Mesendoderm (in vitro differentiated cells): Measurements from ENCODE around the gene GVQW3.

Experiments
- DNase-seq: peaks from one replicate; pipeline ENCODE4 v3.0.0; 2013
- H2AK5ac ChIP-seq: 2 replicates; pipeline ENCODE4 v1.6.1; 2013; ENCODE audit warnings: low read length, inconsistent platforms
- H2BK120ac ChIP-seq: 2 replicates; pipeline ENCODE4 v1.6.1; 2013; ENCODE audit warnings: low read depth, mild to moderate bottlenecking, low read length, moderate library complexity, mixed read lengths
- H2BK15ac ChIP-seq: replicated peaks from 2 replicates; pipeline ENCODE4 v1.6.1; 2013; ENCODE audit warnings: low read depth, mild to moderate bottlenecking, moderate library complexity
- H2BK5ac ChIP-seq: 2 replicates; pipeline ENCODE4 v1.6.1; 2013; ENCODE audit warnings: low read length, inconsistent platforms
- H3K18ac ChIP-seq: 2 replicates; pipeline ENCODE4 v1.6.1; 2013; ENCODE audit warnings: mild to moderate bottlenecking, low read length, mixed read lengths
- H3K23ac ChIP-seq: one replicate; pipeline ENCODE4 v1.6.1; 2013; ENCODE audit warnings: low read length
- H3K27ac ChIP-seq: 2 replicates; pipeline ENCODE4 v1.5.1; 2013; ENCODE audit warnings: low read depth, mild to moderate bottlenecking, inconsistent platforms, low read length, moderate library complexity
- H3K27me3 ChIP-seq: 2 replicates; pipeline ENCODE4 v1.6.1; 2013; ENCODE audit warnings: low read length, control low read depth, mild to moderate bottlenecking, inconsistent platforms; ENCODE audit not compliant: insufficient read depth, poor library complexity
- H3K36me3 ChIP-seq: 2 replicates; pipeline ENCODE4 v1.6.1; 2013; ENCODE audit warnings: low read length, inconsistent platforms; ENCODE audit not compliant: control insufficient read depth, insufficient read depth
- H3K4ac ChIP-seq: one replicate; pipeline ENCODE4 v1.6.1; 2013; ENCODE audit warnings: low read depth, mild to moderate bottlenecking, low read length, moderate library complexity
- H3K4me1 ChIP-seq: 2 replicates; pipeline ENCODE4 v1.6.1; 2013; ENCODE audit warnings: low read depth, low read length, inconsistent platforms; ENCODE audit not compliant: control insufficient read depth
- H3K4me2 ChIP-seq: 2 replicates; pipeline ENCODE4 v1.6.1; 2013; ENCODE audit warnings: low read length
- H3K4me3 ChIP-seq: 2 replicates; pipeline ENCODE4 v1.5.1; 2013; ENCODE audit warnings: mild to moderate bottlenecking, low read length
- H3K56ac ChIP-seq: one replicate; pipeline ENCODE4 v1.6.1; 2013; ENCODE audit warnings: low read length
- H3K79me1 ChIP-seq: 2 replicates; pipeline ENCODE4 v1.6.1; 2013; ENCODE audit warnings: low read length, inconsistent platforms
- H3K79me2 ChIP-seq: 2 replicates; pipeline ENCODE4 v1.6.1; 2013; ENCODE audit warnings: mild to moderate bottlenecking, low read length; ENCODE audit not compliant: control insufficient read depth, insufficient read depth
- H3K9ac ChIP-seq: 2 replicates; pipeline ENCODE4 v1.6.1; 2013; ENCODE audit warnings: low read length, inconsistent platforms
- H4K5ac ChIP-seq: one replicate; pipeline ENCODE4 v1.6.1; 2013; ENCODE audit warnings: low read length
- H4K8ac ChIP-seq: one replicate; pipeline ENCODE4 v1.6.1; 2013; ENCODE audit warnings: low read depth, mild to moderate bottlenecking, control low read depth, low read length, moderate library complexity
- WGBS: extraction: QIAGEN DNeasy Blood & Tissue Kit; methylation state at CpG from one replicate; pipeline ENCODE4 v1.1.7; 2013; ENCODE audit warnings: low lambda C conversion rate, missing lambda C conversion rate; ENCODE audit not compliant: insufficient coverage; ENCODE audit errors: extremely low coverage; 5-methylcytosine and 5-hydroxymethylcytosine counted together

GVQW3 gene

GRCh38 chr11:76361776-76362175, 19.3 kb upstream of the GVQW3 start:
- no peaks in the 10 kb centered on the region for H3K27me3 ChIP-seq
- no peak overlapping the region for H4K5ac ChIP-seq
- H3K79me1 ChIP-seq = no peaks in the 10 kb centered on the region
- no peak for DNase-seq
- H3K36me3 ChIP-seq = no peaks in the 10 kb centered on the region
- H3K56ac ChIP-seq = no peak overlapping the region
- H2BK120ac ChIP-seq = no peak overlapping the region
- no peak overlapping the region for H2BK15ac ChIP-seq
- 100% methylated on average over 1 of the region's 2 CpGs for WGBS
- no peaks in the 10 kb centered on the region for H3K4me1 ChIP-seq
- H3K9ac ChIP-seq = no peak overlapping the region
- no peak overlapping the region for H3K23ac ChIP-seq
- H2BK5ac ChIP-seq = no peak overlapping the region
- no peak overlapping the region for H2AK5ac ChIP-seq
- no peak overlapping the region for H3K4me2 ChIP-seq
- no peak overlapping the region for H3K18ac ChIP-seq
- no peak overlapping the region for H3K27ac ChIP-seq
- no peak overlapping the region for H3K4ac ChIP-seq
- peaks cover 2% of the 10 kb centered on the region for H3K79me2 ChIP-seq
- no peak overlapping the region for H4K8ac ChIP-seq
- no peak overlapping the region for H3K4me3 ChIP-seq

GRCh38 chr11:76362716-76363115, 18.4 kb upstream of the GVQW3 start:
- no peaks in the 10 kb centered on the region for H3K36me3 ChIP-seq
- no peak for DNase-seq
- H3K9ac ChIP-seq = no peak overlapping the region
- no peak overlapping the region for H2BK120ac ChIP-seq
- no peaks in the 10 kb centered on the region for H3K27me3 ChIP-seq
- no peak overlapping the region for H2AK5ac ChIP-seq
- H3K79me2 ChIP-seq = peaks cover 2% of the 10 kb centered on the region
- H3K4me2 ChIP-seq = no peak overlapping the region
- no peaks in the 10 kb centered on the region for H3K4me1 ChIP-seq
- no peak overlapping the region for H4K8ac ChIP-seq
- no peak overlapping the region for H3K27ac ChIP-seq
- no peak overlapping the region for H3K56ac ChIP-seq
- H2BK5ac ChIP-seq = no peak overlapping the region
- H3K79me1 ChIP-seq = no peaks in the 10 kb centered on the region
- no peak overlapping the region for H3K4me3 ChIP-seq
- H3K18ac ChIP-seq = no peak overlapping the region
- H3K23ac ChIP-seq = no peak overlapping the region
- no peak overlapping the region for H4K5ac ChIP-seq
- no peak overlapping the region for H2BK15ac ChIP-seq
- H3K4ac ChIP-seq = no peak overlapping the region
- WGBS = no CpG with 5 or more reads among the region's 7 CpGs

GRCh38 chr11:76365038-76365679, 16.0 kb upstream of the GVQW3 start:
- Histone ChIP-seq H4K5ac (no peak overlapping the region), H2BK5ac (no peak overlapping the region), H3K4ac (no peak overlapping the region), H3K56ac (no peak overlapping the region), H3K23ac (no peak overlapping the region), H4K8ac (no peak overlapping the region), H2AK5ac (no peak overlapping the region), H3K79me2 (peaks cover 9% of the 10 kb centered on the region), H3K4me3 (no peak overlapping the region), H3K79me1 (peaks cover 4% of the 10 kb centered on the region), H3K4me1 (no peaks in the 10 kb centered on the region), H3K27ac (no peak overlapping the region), H2BK15ac (no peak overlapping the region), H2BK120ac (no peak overlapping the region), H3K9ac (no peak overlapping the region), H3K36me3 (no peaks in the 10 kb centered on the region), H3K4me2 (no peak overlapping the region), H3K18ac (no peak overlapping the region), H3K27me3 (no peaks in the 10 kb centered on the region)
- WGBS = no CpG with 5 or more reads among the region's 16 CpGs
- DNase-seq = no peak

GRCh38 chr11:76368490-76368889, 12.6 kb upstream of the GVQW3 start:
- H3K4me3 ChIP-seq = no peak overlapping the region
- no peak overlapping the region for H2BK5ac ChIP-seq
- no peaks in the 10 kb centered on the region for H3K36me3 ChIP-seq
- H3K18ac ChIP-seq = no peak overlapping the region
- H2BK120ac ChIP-seq = no peak overlapping the region
- no peak overlapping the region for H2BK15ac ChIP-seq
- H3K56ac ChIP-seq = no peak overlapping the region
- H4K8ac ChIP-seq = no peak overlapping the region
- no peak overlapping the region for H3K23ac ChIP-seq
- H3K79me2 ChIP-seq = peaks cover 16% of the 10 kb centered on the region
- WGBS = no CpG with 5 or more reads among the region's 1 CpG
- H3K9ac ChIP-seq = no peak overlapping the region
- H4K5ac ChIP-seq = no peak overlapping the region
- H3K4ac ChIP-seq = no peak overlapping the region
- no peak overlapping the region for H2AK5ac ChIP-seq
- no peak overlapping the region for H3K4me2 ChIP-seq
- no peaks in the 10 kb centered on the region for H3K27me3 ChIP-seq
- H3K4me1 ChIP-seq = no peaks in the 10 kb centered on the region
- DNase-seq = no peak
- peaks cover 8% of the 10 kb centered on the region for H3K79me1 ChIP-seq
- H3K27ac ChIP-seq = no peak overlapping the region

GRCh38 chr11:76369406-76369805, 11.7 kb upstream of the GVQW3 start:
- Histone ChIP-seq H3K4me2 (no peak overlapping the region), H3K27ac (no peak overlapping the region), H3K56ac (no peak overlapping the region), H3K79me2 (peaks cover 16% of the 10 kb centered on the region), H2AK5ac (no peak overlapping the region), H3K27me3 (no peaks in the 10 kb centered on the region), H4K5ac (no peak overlapping the region), H2BK5ac (no peak overlapping the region), H3K4ac (no peak overlapping the region), H3K9ac (no peak overlapping the region), H2BK120ac (no peak overlapping the region), H3K4me1 (no peaks in the 10 kb centered on the region), H3K36me3 (no peaks in the 10 kb centered on the region), H4K8ac (no peak overlapping the region), H3K18ac (no peak overlapping the region), H3K23ac (no peak overlapping the region), H3K4me3 (no peak overlapping the region), H3K79me1 (peaks cover 8% of the 10 kb centered on the region), H2BK15ac (no peak overlapping the region)
- DNase-seq = no peak
- WGBS = no CpG with 5 or more reads among the region's 6 CpGs

- H2BK5ac ChIP-seq = no peak overlapping the region
- no peak overlapping the region for H2AK5ac ChIP-seq
- DNase-seq = no peak
- peaks cover 19% of the 10 kb centered on the region for H3K79me2 ChIP-seq
- no peak overlapping the region for H3K18ac ChIP-seq
- H3K56ac ChIP-seq = no peak overlapping the region
- no peak overlapping the region for H2BK15ac ChIP-seq
- H3K27me3 ChIP-seq = no peaks in the 10 kb centered on the region
- WGBS = no CpG with 5 or more reads among the region's 3 CpGs
- no peak overlapping the region for H4K5ac ChIP-seq
- no peak overlapping the region for H3K27ac ChIP-seq
- no peak overlapping the region for H3K4ac ChIP-seq
- no peaks in the 10 kb centered on the region for H3K36me3 ChIP-seq
- no peak overlapping the region for H3K4me3 ChIP-seq
- no peaks in the 10 kb centered on the region for H3K4me1 ChIP-seq
- no peak overlapping the region for H3K4me2 ChIP-seq
- no peak overlapping the region for H2BK120ac ChIP-seq
- H3K9ac ChIP-seq = no peak overlapping the region
- no peak overlapping the region for H3K23ac ChIP-seq
- H3K79me1 ChIP-seq = peaks cover 9% of the 10 kb centered on the region
- H4K8ac ChIP-seq = no peak overlapping the region
Observed at GRCh38 chr11:76371170-76371569, 10.0 kb upstream of the GVQW3 start.
